Measurements from ENCODE around the gene BRIX1.
"Not testable (repeated sequence)": the region's sequence is repeated elsewhere in the genome, so short reads cannot be mapped to it uniquely, and the experiment has no call there.

The BRIX1 gene

DNA sequence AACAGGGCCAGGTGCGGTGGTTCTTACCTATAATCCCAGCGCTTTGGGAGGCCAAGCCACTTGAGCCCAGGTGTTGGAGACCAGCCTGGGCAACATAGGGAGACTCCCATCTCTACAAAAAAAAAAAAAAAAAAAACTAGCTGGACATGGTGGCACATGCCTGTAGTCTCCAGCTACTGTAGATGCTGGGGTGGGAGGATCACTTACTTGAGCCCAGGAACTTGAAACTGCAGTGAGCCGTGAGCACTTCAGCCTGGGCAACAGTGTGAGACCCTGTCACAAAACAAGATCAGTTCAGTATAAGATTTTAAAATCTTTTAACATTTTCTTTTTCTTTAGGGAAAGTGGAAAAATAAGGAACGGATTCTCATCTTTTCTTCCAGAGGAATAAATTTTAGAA lies 2.5 kb downstream of the BRIX1 start:
- Histone ChIP-seq H3K27me3 (ENCODE audit: control insufficient read depth, insufficient read depth, low read length) (no peaks in the 10 kb centered on the region), H3K4me3 (ENCODE audit: low read depth, low read length) (no peak overlapping the region), H3K4me1 (ENCODE audit: control insufficient read depth, insufficient read depth, low read length) (peaks cover 6% of the 10 kb centered on the region), H3K9me3 (ENCODE audit: control insufficient read depth, insufficient read depth, low read length) (no peaks in the 10 kb centered on the region), H3K36me3 (ENCODE audit: control insufficient read depth, insufficient read depth, low read length) (peaks cover 6% of the 10 kb centered on the region), H3K9ac (ENCODE audit: low read depth, low read length) (no peak overlapping the region)

GRCh38 chr5:34919077-34919476 lies 3.6 kb downstream of the BRIX1 start:
- Histone ChIP-seq H3K4me1 (ENCODE audit: control insufficient read depth, insufficient read depth, low read length) (peaks cover under 1% of the 10 kb centered on the region), H3K36me3 (ENCODE audit: control insufficient read depth, insufficient read depth, low read length) (peaks cover 17% of the 10 kb centered on the region), H3K9me3 (ENCODE audit: control insufficient read depth, insufficient read depth, low read length) (no peaks in the 10 kb centered on the region), H3K27me3 (ENCODE audit: control insufficient read depth, insufficient read depth, low read length) (no peaks in the 10 kb centered on the region), H3K9ac (ENCODE audit: low read depth, low read length) (no peak overlapping the region), H3K4me3 (ENCODE audit: low read depth, low read length) (no peak overlapping the region)

DNA sequence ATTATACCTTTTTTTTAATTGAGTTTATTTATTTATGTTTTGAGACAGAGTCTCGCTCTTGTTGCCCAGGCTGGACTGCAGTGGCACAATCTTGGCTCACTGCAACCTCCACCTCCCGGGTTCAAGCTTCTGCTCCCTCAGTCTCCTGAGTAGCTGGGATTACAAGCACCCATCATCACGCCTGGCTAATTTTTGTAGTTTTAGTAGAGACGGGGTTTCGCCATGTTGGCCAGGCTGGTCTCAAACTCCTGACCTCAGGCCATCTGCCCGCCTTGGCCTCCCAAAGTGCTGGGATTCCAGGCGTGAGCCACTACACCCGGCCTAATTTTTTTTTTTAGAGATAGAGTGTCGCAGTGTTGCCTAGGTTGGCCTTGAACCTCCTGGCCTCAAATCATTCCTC lies 7.7 kb downstream of the BRIX1 start:
- H3K9me3 ChIP-seq (ENCODE audit: control insufficient read depth, insufficient read depth, low read length); H3K9ac ChIP-seq (ENCODE audit: low read depth, low read length); H3K4me3 ChIP-seq (ENCODE audit: low read depth, low read length); H3K4me1 ChIP-seq (ENCODE audit: control insufficient read depth, insufficient read depth, low read length); H3K27me3 ChIP-seq (ENCODE audit: control insufficient read depth, insufficient read depth, low read length): not testable (repeated sequence)
- peaks cover 17% of the 10 kb centered on the region for H3K36me3 ChIP-seq (ENCODE audit: control insufficient read depth, insufficient read depth, low read length)

DNA sequence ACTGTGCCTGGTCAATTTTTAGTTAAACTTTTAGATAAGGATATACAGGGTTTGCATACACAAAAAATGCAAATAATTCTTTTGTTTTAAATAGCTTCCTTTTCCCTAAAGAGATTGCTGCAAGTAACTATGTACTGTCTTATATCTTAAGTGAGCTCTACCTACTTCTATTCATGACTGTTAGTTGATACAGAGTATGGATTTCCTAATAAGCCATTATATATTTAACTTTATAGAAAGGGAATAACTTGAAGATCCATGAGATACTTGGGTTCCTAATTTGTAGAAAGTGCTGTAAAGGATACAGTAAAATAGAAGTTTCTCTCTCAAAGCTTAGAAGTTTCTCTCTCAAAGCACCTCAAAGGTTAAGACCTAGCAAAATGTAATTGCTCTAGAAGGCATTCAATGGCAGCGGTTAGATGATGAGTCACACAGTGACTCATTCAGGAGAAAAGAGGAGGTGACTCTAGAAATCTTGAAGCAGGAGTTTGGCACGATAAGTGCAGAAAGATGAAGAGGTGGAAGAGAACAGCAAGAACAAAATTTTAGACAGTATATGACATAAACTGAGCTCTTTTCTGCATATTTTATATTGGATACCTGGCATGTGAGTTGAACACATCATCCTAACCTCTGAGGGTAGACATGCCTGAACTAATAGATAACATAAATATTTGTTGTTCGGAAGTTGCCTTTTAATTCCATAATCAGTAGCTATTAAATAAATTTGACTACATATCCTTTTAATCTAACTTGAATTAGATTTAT lies 8.4 kb downstream of the BRIX1 start:
- no peak overlapping the region for H3K4me3 ChIP-seq (ENCODE audit: low read depth, low read length)
- H3K9me3 ChIP-seq (ENCODE audit: control insufficient read depth, insufficient read depth, low read length) = no peaks in the 10 kb centered on the region
- H3K4me1 ChIP-seq (ENCODE audit: control insufficient read depth, insufficient read depth, low read length) = no peaks in the 10 kb centered on the region
- no peaks in the 10 kb centered on the region for H3K27me3 ChIP-seq (ENCODE audit: control insufficient read depth, insufficient read depth, low read length)
- H3K9ac ChIP-seq (ENCODE audit: low read depth, low read length) = no peak overlapping the region
- peaks cover 17% of the 10 kb centered on the region for H3K36me3 ChIP-seq (ENCODE audit: control insufficient read depth, insufficient read depth, low read length)

GRCh38 chr5:34924462-34924765 lies 8.9 kb downstream of the BRIX1 start:
- Histone ChIP-seq H3K9ac (ENCODE audit: low read depth, low read length) (no peak overlapping the region), H3K4me1 (ENCODE audit: control insufficient read depth, insufficient read depth, low read length) (no peaks in the 10 kb centered on the region), H3K4me3 (ENCODE audit: low read depth, low read length) (no peak overlapping the region), H3K36me3 (ENCODE audit: control insufficient read depth, insufficient read depth, low read length) (peaks cover 17% of the 10 kb centered on the region), H3K27me3 (ENCODE audit: control insufficient read depth, insufficient read depth, low read length) (no peaks in the 10 kb centered on the region), H3K9me3 (ENCODE audit: control insufficient read depth, insufficient read depth, low read length) (no peaks in the 10 kb centered on the region)

DNA sequence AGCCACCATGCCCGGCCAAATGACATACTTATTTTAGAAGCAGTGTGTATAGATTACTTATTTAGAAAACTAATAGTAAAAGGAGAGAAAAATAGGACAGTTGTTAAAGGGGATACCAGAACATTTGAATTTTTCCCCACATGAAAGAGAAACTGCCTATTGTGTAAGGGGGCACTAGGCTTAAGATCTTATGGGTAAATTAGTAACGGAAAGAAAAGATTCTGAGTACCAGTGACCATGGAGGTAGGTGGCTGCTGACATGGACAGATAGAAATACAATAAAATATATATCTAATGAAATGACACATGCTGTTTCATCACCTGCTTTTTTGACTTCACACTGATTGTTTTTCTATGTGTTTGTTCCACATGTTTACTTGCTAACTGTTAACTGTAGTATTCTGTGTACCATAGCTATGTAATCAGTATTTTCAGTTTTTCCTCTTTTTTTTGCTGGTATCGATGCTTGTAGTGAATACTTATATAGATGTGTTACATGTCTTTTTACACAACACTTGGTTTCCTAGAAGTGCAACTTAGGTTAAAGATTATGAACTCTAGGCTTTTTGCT lies 10.9 kb downstream of the BRIX1 start:
- no peaks in the 10 kb centered on the region for H3K27me3 ChIP-seq (ENCODE audit: control insufficient read depth, insufficient read depth, low read length)
- no peak overlapping the region for H3K4me3 ChIP-seq (ENCODE audit: low read depth, low read length)
- no peak overlapping the region for H3K9ac ChIP-seq (ENCODE audit: low read depth, low read length)
- peaks cover 14% of the 10 kb centered on the region for H3K36me3 ChIP-seq (ENCODE audit: control insufficient read depth, insufficient read depth, low read length)
- H3K9me3 ChIP-seq (ENCODE audit: control insufficient read depth, insufficient read depth, low read length) = no peaks in the 10 kb centered on the region
- H3K4me1 ChIP-seq (ENCODE audit: control insufficient read depth, insufficient read depth, low read length) = peaks cover 2% of the 10 kb centered on the region

GRCh38 chr5:34927785-34928184 lies 12.3 kb downstream of the BRIX1 start:
- no peaks in the 10 kb centered on the region for H3K27me3 ChIP-seq (ENCODE audit: control insufficient read depth, insufficient read depth, low read length)
- peaks cover 13% of the 10 kb centered on the region for H3K36me3 ChIP-seq (ENCODE audit: control insufficient read depth, insufficient read depth, low read length)

DNA sequence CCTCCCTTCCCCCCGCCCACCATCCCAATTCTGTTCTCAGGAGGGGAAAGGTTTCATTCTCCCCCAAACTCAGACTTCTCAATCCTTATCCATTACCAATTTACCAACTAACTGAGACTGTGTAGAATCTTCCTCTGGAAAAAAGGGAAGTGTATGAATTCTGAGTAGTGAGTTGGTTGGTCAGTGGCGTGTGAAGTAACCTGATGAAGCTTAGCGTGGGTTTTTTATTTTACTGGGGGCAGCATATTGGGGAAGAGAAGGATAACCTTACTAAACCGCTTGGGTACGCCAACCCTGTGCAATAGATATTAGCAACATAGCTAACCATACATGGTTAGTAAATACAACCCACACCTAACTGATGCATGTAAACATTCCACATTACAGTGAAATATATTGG lies 12.8 kb downstream of the BRIX1 start:
- Histone ChIP-seq H3K4me1 (ENCODE audit: control insufficient read depth, insufficient read depth, low read length) (peaks cover 5% of the 10 kb centered on the region), H3K9ac (ENCODE audit: low read depth, low read length) (no peak overlapping the region), H3K36me3 (ENCODE audit: control insufficient read depth, insufficient read depth, low read length) (peaks cover 9% of the 10 kb centered on the region), H3K9me3 (ENCODE audit: control insufficient read depth, insufficient read depth, low read length) (no peaks in the 10 kb centered on the region), H3K27me3 (ENCODE audit: control insufficient read depth, insufficient read depth, low read length) (no peaks in the 10 kb centered on the region), H3K4me3 (ENCODE audit: low read depth, low read length) (no peak overlapping the region)

More at GRCh38 chr5:34927785-34928184, 12.3 kb downstream of the BRIX1 start:
- Histone ChIP-seq H3K9me3 (ENCODE audit: control insufficient read depth, insufficient read depth, low read length) (no peaks in the 10 kb centered on the region), H3K9ac (ENCODE audit: low read depth, low read length) (no peak overlapping the region), H3K4me3 (ENCODE audit: low read depth, low read length) (no peak overlapping the region), H3K4me1 (ENCODE audit: control insufficient read depth, insufficient read depth, low read length) (peaks cover 5% of the 10 kb centered on the region)

DNA sequence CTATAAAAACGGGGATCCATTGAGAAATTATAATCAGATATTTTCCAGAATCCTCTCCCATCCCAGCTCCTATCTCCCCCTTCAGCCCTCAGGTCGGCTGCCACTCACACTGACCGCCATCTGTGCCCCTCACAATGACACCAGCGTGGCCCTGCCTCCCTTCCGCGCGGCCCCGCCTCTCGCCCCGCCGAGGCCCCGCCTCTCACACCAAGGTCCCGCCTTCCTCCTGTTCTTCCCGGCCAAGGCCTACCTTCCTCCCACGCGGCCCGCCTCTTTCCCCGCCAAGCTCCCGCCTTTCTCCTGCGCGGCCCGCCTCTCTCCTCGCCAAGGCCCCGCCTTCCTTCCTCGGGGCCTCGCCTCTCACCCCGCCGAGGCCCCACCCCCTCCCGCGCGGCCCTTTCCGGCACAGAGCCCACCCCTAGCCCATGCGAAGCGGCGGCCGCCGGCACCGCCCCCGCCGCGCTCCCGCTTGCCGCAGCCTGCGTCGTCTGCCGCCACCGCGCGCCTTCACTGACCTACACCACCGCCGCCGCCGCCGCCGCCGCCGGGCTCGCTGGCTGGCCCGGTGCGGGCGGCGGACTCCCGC lies 13.7 kb downstream of the BRIX1 start, which contains the start of gene DNAJC21:
TSS of gene DNAJC21 (plus strand) at position 426 of the 586 bp plus-strand sequence. CDS start 261 bp downstream, outside the sequence.
- H3K4me1 ChIP-seq (ENCODE audit: control insufficient read depth, insufficient read depth, low read length) = peaks cover 5% of the 10 kb centered on the region
- no peaks in the 10 kb centered on the region for H3K9me3 ChIP-seq (ENCODE audit: control insufficient read depth, insufficient read depth, low read length)
- peaks cover 3% of the 10 kb centered on the region for H3K36me3 ChIP-seq (ENCODE audit: control insufficient read depth, insufficient read depth, low read length)
- H3K4me3 ChIP-seq (ENCODE audit: low read depth, low read length) = peak within 1 kb of the TSS; percentile 89
- peak within 1 kb of the TSS; percentile 42 for H3K9ac ChIP-seq (ENCODE audit: low read depth, low read length)
- no peaks in the 10 kb centered on the region for H3K27me3 ChIP-seq (ENCODE audit: control insufficient read depth, insufficient read depth, low read length)

DNA sequence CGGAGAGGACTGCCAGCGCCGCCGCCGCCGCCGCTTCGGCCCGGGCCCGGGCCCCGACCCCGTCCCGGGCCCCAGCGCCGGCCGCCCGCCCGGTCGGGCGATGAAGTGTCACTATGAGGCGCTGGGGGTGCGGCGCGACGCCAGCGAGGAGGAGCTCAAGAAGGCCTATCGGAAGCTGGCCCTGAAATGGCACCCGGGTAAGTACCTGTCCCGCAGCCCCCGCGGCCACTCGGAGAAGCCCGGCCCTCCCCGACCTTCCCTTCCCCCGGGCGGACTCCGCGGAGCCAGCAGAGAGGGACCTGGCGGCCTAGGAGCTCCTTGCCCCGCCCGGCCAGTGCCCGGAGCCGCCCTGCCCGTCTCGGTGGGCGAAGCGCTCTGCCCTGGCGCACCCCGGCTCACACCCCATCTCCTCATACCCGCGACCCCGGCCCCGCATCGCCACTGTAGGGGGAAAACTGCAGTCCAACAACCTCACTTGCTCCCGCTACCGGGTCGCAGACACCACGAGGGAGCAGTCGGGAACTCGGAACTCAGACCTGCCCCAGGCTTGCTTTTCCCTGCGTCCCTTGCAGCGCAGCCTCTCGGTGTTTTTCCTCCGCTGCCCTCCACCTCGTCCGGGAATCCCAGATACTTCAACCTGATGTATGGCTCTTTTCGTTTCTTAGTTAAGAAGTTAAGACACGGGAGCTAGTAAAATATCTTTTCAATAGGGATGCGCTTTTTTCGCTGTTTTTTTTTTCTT lies 14.4 kb downstream of the BRIX1 start:
- peaks cover 3% of the 10 kb centered on the region for H3K36me3 ChIP-seq (ENCODE audit: control insufficient read depth, insufficient read depth, low read length)
- peak overlapping the region; percentile 42 for H3K9ac ChIP-seq (ENCODE audit: low read depth, low read length)
- H3K9me3 ChIP-seq (ENCODE audit: control insufficient read depth, insufficient read depth, low read length) = no peaks in the 10 kb centered on the region
- peaks cover 5% of the 10 kb centered on the region for H3K4me1 ChIP-seq (ENCODE audit: control insufficient read depth, insufficient read depth, low read length)
- H3K4me3 ChIP-seq (ENCODE audit: low read depth, low read length) = peak overlapping the region; percentile 89
- H3K27me3 ChIP-seq (ENCODE audit: control insufficient read depth, insufficient read depth, low read length) = no peaks in the 10 kb centered on the region

GRCh38 chr5:34930462-34930844 lies 14.9 kb downstream of the BRIX1 start:
- H3K36me3 ChIP-seq (ENCODE audit: control insufficient read depth, insufficient read depth, low read length) = peaks cover 3% of the 10 kb centered on the region
- H3K27me3 ChIP-seq (ENCODE audit: control insufficient read depth, insufficient read depth, low read length) = no peaks in the 10 kb centered on the region
- H3K9ac ChIP-seq (ENCODE audit: low read depth, low read length) = peak overlapping the region; percentile 42
- H3K4me1 ChIP-seq (ENCODE audit: control insufficient read depth, insufficient read depth, low read length) = peaks cover 5% of the 10 kb centered on the region
- no peaks in the 10 kb centered on the region for H3K9me3 ChIP-seq (ENCODE audit: control insufficient read depth, insufficient read depth, low read length)
- H3K4me3 ChIP-seq (ENCODE audit: low read depth, low read length) = peak overlapping the region; percentile 89

Measured in iPS-15b (cell line).